Subcutaneous adipose tissue (tissue), 4 donors: ENCODE data around the gene HACD1. TPM values are rescaled to one million over a fixed set of nuclear protein-coding genes. Genes with fewer than 3 reads are reported as not detected.

Experiments
- total RNA-seq, 4 donors: library from RNA; depleted of rRNA; stranded (reverse); fragments of >200 nt; gene quantifications; one replicate each; pipeline ENCODE4 v1.1.0, GENCODE V29; 2016
- TF ChIP-seq, protein P1 (sequence below): fragments of 450-650 bp; IDR thresholded peaks from one replicate; pipeline ENCODE4 v1.5.1; 2016; ENCODE audit warnings: low read depth, mild to moderate bottlenecking, control low read depth, antibody characterized with exemption, moderate library complexity

The HACD1 gene
- 10 to 100 TPM; 16.0 to 47.5 (median 28.4) TPM for total RNA-seq

- TF ChIP-seq, protein P1, sequence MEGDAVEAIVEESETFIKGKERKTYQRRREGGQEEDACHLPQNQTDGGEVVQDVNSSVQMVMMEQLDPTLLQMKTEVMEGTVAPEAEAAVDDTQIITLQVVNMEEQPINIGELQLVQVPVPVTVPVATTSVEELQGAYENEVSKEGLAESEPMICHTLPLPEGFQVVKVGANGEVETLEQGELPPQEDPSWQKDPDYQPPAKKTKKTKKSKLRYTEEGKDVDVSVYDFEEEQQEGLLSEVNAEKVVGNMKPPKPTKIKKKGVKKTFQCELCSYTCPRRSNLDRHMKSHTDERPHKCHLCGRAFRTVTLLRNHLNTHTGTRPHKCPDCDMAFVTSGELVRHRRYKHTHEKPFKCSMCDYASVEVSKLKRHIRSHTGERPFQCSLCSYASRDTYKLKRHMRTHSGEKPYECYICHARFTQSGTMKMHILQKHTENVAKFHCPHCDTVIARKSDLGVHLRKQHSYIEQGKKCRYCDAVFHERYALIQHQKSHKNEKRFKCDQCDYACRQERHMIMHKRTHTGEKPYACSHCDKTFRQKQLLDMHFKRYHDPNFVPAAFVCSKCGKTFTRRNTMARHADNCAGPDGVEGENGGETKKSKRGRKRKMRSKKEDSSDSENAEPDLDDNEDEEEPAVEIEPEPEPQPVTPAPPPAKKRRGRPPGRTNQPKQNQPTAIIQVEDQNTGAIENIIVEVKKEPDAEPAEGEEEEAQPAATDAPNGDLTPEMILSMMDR = no peak
These were observed at the start of gene HACD1 for GRCh38 chr10:17617031-17617911. Gene HACD1, minus strand, starts transcription at chr10:17617374. Its CDS starts 35 bp downstream, at chr10:17617339.

DNA sequence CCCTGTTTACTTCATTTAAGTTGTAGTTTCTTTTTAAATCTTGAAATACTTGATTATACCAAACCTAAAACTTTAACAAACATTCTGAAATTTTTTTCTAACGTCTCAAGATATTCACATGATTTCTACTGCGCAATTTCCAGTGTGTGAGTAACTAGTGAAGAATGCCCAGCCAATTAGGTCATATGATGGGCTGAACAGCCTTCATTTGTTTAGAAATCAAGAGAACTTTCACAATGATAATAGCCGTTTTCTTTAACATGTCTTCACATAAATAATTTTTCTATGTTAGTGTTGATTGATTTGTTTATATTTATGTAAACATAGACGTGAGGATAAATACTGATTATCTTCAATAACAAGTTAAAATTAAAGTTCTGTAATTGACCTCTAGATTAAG lies 48.6 kb upstream of the HACD1 start:
- TF ChIP-seq, protein P1 = no peak

DNA sequence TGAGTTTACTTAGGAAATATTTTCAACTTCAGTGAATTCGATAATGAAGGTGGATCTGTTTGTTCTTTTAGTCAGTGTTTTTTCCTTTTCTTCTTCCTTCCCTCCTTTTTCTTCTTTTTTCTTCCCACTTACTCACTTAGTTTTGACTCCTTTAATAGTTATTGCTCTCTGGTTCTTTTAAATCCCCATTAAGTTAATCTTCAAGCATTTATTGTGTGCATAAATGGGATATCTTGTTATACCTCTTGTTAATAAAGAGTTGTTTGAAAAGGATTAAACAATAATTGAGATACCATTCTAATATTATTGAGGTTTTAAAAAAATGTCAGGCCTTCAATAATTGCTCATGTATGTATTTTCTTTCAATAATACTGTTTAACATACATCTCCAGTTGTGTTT lies 46.3 kb upstream of the HACD1 start:
- TF ChIP-seq, protein P1 = no peak

- TF ChIP-seq, protein P1 = no peak
These were observed 45.3 kb upstream of the HACD1 start for GRCh38 chr10:17662193-17663138.

GRCh38 chr10:17661510-17661909 lies 44.3 kb upstream of the HACD1 start:
- TF ChIP-seq, protein P1 = no peak

DNA sequence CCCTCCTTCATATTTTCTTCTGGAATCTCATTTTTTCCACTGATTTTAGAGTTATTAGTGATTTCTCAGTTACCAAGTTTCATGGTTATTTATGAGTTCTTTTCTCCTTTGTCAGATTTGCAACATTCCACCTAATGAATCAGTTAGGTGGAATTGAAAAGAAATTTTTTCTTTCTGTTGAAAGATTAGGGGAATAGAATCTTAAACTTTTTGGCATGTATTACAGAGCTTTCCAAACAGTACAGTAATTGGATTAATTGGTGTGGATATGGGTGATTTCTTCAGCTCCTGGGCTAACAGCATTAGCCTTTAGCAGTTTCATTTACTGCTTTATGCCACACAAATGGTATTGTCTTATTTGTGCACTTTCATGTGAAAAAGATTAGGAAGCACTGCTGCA lies 43.7 kb upstream of the HACD1 start:
- TF ChIP-seq, protein P1 = no peak

DNA sequence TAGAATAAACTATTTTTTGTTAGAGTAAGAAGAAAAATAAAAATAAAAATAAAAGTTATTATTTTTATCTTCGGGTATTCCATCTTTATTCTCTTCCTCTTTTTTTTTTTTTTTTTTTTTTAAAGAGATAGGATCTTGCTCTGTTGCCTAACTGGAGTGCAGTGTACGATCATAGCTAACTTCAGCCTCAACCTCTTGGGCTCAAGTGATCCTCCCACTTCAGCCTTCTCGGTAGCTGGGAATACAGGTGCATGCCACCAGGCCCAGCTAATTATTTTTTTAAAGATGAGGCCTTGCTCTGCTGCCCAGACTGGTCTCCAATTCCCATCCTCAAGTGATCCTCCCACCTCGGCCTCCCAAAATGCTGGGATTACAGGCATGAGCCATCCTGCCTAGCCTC lies 42.2 kb upstream of the HACD1 start:
- TF ChIP-seq, protein P1 = no peak
